HG02852 (cell line): ENCODE measurements around the gene NANOG.
"Not testable (repeated sequence)": the region's sequence is repeated elsewhere in the genome, so short reads cannot be mapped to it uniquely, and the experiment has no call there.

Experiments used
- ATAC-seq: cut with Tn5 transposase; IDR thresholded peaks from one replicate; pipeline ENCODE4 v1.9.1; 2021; ENCODE audit warnings: mild to moderate bottlenecking, moderate library complexity; ENCODE audit not compliant: unreplicated experiment

The NANOG gene

DNA sequence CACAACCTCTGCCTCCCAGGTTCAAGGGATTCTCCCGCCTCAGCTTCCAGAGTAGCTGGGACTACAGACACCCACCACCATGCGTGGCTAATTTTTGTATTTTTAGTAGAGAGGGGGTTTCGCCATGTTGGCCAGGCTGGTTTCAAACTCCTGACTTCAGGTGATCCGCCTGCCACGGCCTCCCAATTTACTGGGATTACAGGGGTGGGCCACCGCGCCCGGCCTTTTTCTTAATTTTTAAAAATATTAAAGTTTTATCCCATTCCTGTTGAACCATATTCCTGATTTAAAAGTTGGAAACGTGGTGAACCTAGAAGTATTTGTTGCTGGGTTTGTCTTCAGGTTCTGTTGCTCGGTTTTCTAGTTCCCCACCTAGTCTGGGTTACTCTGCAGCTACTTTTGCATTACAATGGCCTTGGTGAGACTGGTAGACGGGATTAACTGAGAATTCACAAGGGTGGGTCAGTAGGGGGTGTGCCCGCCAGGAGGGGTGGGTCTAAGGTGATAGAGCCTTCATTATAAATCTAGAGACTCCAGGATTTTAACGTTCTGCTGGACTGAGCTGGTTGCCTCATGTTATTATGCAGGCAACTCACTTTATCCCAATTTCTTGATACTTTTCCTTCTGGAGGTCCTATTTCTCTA lies at the start of gene NANOG:
Gene NANOG (plus strand): TSS at position 519 of the 645 bp plus-strand sequence. CDS start 213 bp downstream, outside the sequence.
- ATAC-seq: not testable (repeated sequence)

DNA sequence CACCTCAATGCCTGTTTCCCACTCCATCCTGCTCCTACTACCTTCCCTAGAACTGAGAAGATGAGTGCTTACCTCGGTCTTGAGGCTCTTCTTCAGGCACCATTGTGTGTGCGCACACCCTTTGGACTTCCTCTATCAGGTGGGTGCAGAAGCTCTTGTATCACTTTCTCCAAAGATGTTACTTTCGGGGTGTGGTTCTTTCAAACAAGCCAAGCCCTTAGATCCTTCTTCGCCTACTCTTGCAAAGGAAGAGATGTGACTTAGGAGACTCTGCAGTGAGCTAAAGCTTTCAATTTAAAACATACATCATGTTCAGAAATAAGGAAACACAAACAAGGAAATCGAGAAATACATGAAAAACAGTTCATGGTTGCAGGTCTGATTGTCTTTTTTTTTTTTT lies 42.0 kb upstream of the NANOG start, which contains the start of gene CLEC4C:
Gene CLEC4C (minus strand): TSS at position 130 of the 400 bp plus-strand sequence. CDS start 27 bp downstream, at position 103.
- no peak for ATAC-seq

GRCh38 chr12:7748852-7749251 lies 40.4 kb upstream of the NANOG start:
- ATAC-seq: no peak

GRCh38 chr12:7749442-7749841 lies 39.8 kb upstream of the NANOG start:
- ATAC-seq: no peak

- ATAC-seq: no peak
Measured at GRCh38 chr12:7750350-7750749, 38.9 kb upstream of the NANOG start.

DNA sequence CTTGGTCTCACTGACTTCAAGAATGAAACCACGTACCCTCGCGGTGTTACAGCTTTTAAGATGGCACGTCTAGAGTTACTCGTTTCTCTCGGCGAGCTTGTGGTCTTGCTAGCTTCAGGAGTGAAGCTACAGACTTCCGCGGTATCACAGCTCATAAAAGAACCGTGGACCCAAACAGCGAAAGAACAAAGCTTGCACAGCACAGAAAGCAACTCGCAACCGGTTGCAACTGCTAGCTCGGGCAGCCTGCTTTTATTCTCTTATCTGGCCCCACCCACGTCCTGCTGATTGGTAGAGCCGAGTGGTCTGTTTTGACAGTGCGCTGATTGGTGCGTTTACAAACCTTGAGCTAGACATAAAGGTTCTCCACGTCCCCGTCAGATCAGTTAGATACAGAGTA lies 37.8 kb upstream of the NANOG start:
- no peak for ATAC-seq

DNA sequence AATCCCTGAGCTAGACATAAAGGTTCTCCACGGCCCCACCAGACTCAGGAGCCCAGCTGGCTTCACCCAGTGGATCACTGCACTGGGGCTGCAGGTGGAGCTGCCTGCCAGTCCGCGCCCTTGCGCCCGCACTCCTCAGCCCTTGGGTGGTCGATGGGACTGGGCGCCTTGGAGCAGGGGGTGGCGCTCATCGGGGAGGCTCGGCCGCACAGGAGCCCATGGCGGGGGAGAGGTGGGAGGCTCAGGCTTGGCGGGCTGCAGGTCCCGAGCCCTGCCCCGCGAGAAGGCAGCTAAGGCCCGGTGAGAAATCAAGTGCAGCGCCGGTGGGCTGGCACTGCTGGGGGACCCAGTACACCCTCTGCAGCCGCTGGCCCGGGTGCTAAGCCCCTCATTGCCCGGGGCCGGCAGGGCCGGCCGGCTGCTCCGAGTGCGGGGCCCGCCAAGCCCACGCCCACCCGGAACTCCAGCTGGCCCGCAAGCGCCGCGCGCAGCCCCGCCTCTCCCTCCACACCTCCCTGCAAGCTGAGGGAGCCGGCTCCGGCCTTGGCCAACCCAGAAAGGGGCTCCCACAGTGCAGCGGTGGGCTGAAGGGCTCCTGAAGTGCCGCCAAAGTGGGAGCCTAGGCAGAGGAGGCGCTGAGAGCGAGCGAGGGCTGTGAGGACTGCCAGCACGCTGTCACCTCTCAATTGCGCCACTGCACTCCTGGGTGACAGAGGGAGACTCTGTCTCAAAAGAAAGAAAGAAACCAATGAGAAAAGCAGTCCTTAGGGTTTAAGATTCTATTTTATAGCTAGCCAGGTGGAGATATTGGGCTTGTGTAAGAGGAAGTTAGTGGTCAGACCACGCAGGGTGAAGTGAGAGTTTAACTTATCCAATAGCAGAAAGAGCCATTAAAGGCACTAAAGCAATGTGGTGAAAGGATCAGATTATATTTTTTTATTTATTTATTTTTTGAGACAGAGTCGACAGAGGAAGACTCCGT lies 37.0 kb upstream of the NANOG start:
- not testable (repeated sequence) for ATAC-seq

DNA sequence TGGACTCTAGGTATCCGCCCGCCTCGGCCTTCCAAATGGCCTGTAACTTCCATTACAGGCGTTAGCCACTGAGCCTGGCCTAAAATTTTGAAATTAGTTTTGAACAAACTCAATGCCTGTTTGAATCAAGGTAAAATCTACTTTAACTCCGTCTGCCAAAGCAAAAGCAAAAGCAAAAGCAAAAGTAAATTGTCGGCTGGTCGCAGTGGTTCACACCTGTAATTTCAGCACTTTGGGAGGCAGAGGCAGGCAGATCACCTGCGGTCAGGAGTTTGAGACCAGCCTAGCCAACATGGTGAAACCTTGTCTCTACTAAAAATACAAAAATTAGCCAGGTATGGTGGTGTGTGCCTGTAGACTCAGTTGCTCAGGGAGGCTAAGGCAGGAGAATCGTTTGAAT lies 33.5 kb upstream of the NANOG start:
- ATAC-seq: not testable (repeated sequence)

- ATAC-seq: no peak
Measured at GRCh38 chr12:7756993-7757392, 32.2 kb upstream of the NANOG start.

DNA sequence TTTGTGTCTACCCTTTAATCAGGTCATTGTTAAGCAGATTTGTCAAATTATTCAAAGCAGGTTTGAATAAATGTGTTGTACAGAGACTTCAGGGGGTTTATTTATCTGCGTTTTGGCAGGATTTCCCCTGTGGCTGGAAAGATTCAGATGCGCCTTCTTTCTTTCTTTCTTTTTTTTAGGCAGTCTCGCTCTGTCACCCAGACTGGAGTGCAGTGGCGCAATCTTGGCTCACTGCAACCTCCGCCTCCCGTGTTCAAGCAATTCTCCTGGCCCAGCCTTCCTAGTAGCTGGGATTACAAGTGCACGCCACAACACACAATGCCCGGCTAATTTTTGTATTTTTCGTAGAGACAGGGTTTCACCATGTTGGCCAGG lies 30.4 kb upstream of the NANOG start:
- ATAC-seq: no peak

GRCh38 chr12:7769999-7770398 lies 19.2 kb upstream of the NANOG start:
- no peak for ATAC-seq

GRCh38 chr12:7781274-7781673 lies 7.9 kb upstream of the NANOG start:
- no peak for ATAC-seq

DNA sequence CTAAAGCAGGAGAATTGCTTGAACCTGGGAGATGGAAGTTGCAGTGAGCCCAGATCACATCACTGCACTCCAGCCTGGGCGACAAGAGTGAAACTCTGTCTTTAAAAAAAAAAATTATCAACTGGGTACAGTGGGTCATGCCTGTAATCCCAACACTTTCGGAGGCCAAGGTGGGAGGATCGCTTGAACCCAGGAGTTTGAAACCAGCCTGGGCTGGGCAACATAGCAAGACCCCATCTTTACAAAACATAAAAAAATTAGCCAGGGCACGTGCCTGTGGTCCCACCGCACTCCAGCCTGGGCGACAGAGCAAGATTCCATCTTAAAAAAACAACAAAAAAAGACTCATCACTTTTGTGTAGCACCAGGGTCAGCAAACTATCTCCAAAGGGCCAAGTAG lies 7.1 kb upstream of the NANOG start:
- ATAC-seq: no peak

DNA sequence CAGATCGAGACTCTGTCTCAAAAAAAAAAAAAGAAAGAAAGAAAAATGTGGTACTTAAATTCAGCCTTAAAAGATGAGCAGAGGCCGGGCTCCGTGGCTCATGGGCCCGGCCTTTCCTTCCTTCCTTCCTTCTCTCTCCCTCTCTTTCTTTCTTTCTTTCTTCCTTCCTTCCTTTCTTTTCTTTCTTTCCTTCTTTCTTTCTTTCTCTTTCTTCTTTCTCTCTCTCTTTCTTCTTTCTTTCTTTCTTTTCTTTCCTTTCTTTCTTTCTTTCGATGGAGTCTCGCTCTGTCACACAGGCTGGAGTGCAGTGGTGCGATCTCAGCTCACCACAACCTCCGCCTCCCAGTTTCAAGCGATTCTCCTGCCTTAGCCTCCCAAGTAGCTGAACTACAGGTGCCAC lies 5.8 kb upstream of the NANOG start:
- not testable (repeated sequence) for ATAC-seq

DNA sequence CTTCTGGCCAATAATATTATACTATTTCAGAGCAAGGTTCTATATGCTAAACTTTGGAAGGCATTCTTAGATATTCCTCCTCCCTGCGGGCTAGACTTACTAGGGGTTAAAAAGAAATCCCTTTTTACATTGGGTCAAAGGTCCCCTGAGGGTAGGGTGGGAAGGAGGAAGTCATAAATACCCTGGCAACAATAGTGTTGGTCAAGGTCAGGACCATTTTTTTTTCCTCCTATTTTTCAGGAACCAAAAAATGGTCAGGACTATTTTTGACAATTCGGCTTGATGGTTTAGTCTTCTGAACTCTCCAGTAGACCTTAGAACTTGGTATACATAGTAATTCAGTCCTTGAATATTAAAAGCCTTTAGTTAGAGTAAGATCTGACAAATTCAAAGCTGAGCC lies 4.5 kb upstream of the NANOG start:
- ATAC-seq: no peak

GRCh38 chr12:7787574-7788293 lies 1.5 kb upstream of the NANOG start:
- no peak for ATAC-seq

GRCh38 chr12:7788294-7788660 lies 925 bp upstream of the NANOG start:
- no peak for ATAC-seq

DNA sequence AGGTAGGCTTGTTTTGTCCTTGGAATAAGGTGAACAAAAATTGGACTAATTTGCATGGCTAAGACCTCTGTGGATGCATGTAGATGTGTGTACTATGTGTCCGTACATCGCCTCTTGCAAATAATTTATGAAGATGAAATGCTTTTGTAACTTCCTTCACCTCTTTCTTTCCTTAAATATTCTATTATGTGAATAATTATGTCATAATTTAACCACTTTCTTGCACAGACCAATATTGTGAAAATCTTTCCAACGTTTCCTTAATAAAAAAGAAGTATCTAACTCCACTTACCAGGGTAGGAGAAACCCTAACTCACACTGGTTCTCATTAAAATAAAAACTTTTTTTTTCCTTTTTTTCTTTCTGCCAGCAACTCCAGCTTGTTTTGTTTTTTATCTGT lies 4.0 kb downstream of the NANOG start:
- no peak for ATAC-seq

DNA sequence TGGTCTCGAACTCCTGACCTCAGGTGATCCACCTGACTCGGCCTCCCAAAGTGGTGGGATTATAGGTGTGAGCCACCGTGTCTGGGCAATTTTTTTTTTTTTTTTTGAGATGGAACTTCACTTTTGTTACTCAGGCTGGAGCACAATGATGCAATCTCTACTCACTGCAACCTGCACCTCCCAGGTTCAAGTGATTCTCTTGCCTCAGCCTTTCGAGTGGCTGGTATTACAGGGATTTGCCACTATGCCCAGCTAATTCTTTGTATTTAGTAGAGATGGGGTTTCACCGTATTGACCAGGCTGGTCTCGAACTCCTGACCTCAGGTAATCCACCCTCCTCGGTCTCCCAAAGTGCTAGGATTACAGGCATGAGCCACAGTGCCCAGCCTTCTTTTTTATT lies 8.1 kb downstream of the NANOG start:
- not testable (repeated sequence) for ATAC-seq

- ATAC-seq: no peak
Measured at GRCh38 chr12:7797698-7798398, 8.6 kb downstream of the NANOG start.
